Prostate gland (tissue), 2 donors: ENCODE results near the gene KDM4D.

Source experiments
- POLR2A ChIP-seq: fragments of 450-650 bp; IDR thresholded peaks from one replicate; pipeline ENCODE4 v1.6.1; 2016; ENCODE audit warnings: antibody characterized with exemption, mild to moderate bottlenecking
- POLR2AphosphoS5 ChIP-seq: sonication (generic); formaldehyde crosslinking; IDR thresholded peaks from one replicate; pipeline ENCODE4 v1.6.1; 2017; ENCODE audit warnings: antibody characterized with exemption
- TF ChIP-seq, protein P1 (sequence below), 4 experiments: fragments of 200-600 bp in 2 of 4; fragments of 450-650 bp in 2 of 4; sonication (generic) in 2 of 4; IDR thresholded peaks; 1 replicate in 3 of 4; 2 replicates in 1 of 4; pipeline ENCODE4 v1.5.1; 2016 to 2019; ENCODE audit warnings: antibody characterized with exemption in 4 of 4, mild to moderate bottlenecking in 2 of 4, moderate library complexity in 2 of 4

DNA sequence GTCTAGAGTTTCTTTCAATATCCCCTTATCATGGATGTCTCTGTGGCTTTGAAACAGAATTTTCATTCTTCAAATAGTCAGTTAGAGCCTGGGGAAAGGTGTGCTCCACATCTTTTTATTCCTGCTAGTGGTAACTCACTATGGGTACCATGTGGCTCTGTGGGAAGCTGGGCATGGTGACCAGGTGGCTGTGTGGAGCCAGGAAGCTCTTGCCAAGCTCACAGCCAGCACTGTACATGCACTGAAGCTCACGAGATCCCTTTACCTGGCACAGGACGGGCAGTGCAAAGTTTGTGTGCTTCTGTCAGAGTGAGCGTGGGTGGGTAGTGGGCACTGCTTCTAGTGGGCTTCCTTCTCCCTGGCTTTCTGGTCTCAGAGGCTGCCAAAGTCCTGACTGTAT, 69.4 kb downstream of the KDM4D start:
- TF ChIP-seq, protein P1, sequence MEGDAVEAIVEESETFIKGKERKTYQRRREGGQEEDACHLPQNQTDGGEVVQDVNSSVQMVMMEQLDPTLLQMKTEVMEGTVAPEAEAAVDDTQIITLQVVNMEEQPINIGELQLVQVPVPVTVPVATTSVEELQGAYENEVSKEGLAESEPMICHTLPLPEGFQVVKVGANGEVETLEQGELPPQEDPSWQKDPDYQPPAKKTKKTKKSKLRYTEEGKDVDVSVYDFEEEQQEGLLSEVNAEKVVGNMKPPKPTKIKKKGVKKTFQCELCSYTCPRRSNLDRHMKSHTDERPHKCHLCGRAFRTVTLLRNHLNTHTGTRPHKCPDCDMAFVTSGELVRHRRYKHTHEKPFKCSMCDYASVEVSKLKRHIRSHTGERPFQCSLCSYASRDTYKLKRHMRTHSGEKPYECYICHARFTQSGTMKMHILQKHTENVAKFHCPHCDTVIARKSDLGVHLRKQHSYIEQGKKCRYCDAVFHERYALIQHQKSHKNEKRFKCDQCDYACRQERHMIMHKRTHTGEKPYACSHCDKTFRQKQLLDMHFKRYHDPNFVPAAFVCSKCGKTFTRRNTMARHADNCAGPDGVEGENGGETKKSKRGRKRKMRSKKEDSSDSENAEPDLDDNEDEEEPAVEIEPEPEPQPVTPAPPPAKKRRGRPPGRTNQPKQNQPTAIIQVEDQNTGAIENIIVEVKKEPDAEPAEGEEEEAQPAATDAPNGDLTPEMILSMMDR (IDR thresholded peaks at IDR 0.05) = no peak
- no peak for TF ChIP-seq POLR2AphosphoS5
- no peak for TF ChIP-seq POLR2A
